HG03280 (cell line): ENCODE data around the gene LRP2.
"Not testable (repeated sequence)": the region's sequence is repeated elsewhere in the genome, so short reads cannot be mapped to it uniquely, and the experiment has no call there.

Experiments
- ATAC-seq: cut with Tn5 transposase; IDR thresholded peaks from one replicate; pipeline ENCODE4 v1.9.1; 2021; ENCODE audit warnings: mild to moderate bottlenecking, moderate library complexity; ENCODE audit not compliant: unreplicated experiment

The LRP2 gene

GRCh38 chr2:169348321-169349024 is 13.9 kb downstream of the LRP2 start:
- ATAC-seq, result no peak

DNA sequence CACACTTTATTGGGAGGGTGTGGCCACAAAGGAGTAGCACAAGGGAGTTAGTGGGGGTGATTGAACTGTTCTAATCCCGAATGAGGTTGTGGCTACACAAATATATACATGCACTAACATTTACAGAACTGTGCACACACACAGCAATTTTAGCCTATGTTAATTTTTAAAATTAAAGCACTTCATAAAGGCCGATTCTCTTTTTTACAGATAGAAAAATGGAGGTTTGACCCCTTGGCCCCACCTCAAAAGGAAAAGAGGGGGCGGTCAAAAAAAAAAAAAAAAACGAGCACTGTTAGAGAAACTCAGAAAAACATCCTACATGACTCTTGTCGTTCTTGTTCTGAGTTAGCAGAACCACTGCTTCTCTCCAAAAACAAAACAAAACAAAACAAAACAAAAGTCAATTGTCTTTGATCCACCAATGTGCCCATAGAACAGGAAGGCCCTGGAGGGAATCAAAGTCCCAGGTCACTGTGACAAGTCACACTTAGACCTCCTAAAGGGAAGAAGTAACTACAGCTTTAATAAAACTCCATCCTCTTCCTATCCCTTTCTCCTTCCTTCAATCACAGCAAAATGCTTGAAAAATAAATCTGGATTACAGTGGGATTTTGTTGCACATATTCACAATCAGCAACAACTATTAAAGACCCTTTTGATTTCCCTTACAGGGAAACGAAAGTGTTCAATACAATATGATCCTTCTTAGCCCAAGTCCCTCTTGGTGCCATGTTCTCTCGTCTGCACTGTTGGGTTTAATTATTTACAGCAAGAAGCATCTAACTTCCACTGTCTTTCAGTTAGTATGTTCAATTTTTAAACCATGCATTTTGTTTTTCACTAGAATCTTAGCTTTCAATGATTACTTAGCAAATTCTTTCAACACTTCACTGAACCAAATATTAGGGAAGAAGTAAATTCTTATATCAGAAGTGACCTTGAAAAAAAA is 16.6 kb downstream of the LRP2 start:
- ATAC-seq, result no peak

DNA sequence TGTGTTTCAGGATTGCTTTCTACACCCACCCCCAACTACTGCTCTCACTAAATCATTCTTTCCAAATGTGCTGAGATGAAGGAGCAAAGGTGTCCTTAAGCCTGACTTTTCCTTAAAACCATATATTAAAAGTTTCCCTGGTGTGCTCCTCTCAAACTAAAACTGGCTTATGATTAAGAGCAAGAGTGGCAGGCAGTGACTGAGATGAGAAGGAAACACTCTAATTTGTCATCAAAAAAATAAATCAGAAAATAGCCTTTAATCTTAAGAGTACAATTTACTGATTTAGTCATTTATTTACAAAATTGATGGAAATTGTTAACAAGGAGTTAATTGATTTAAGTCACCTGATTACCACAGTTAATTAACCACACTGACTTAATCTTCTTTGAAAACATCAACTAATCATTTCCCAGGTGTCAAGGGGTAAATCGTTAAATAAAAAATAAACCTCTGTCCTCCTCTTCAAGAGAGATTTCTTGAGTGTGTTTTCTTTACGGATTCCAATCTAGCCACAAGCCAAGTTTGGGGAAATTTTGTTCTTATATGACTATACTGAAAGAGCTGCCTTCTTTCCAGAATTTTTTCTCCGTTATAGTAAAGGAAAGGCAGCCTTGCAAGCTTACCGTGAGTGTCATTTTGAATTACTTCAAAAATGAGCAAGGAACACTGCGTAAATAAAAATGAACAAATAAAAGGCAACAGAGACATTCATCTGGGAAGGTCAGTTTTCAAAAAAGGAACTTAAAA is 17.4 kb downstream of the LRP2 start:
- no peak for ATAC-seq

DNA sequence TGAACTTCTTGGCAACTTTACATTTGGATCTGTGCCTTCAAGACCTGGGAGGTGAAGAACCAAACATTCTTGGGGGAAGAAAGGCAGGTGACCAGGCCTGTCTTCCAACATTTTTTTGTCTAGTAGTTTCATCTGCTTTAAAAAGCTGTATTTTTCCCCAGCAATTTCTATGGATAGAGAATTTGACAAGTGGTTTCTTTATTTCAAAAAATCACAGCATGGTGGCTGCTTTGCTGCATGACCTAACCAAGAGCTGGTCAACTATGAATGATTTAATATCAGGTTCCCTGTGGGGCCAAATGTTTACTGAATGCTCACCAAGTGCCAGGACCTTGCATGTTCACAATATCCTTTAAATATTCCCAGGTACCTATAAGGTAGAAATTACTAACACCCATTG is 19.1 kb downstream of the LRP2 start:
- no peak for ATAC-seq

GRCh38 chr2:169339657-169340056 is 22.7 kb downstream of the LRP2 start:
- ATAC-seq, result no peak

- no peak for ATAC-seq
Measured at GRCh38 chr2:169336695-169337094, 25.6 kb downstream of the LRP2 start.

- no peak for ATAC-seq
Measured at GRCh38 chr2:169330555-169331198, 31.7 kb downstream of the LRP2 start.

- ATAC-seq, result no peak
Measured at GRCh38 chr2:169329688-169330554, 32.4 kb downstream of the LRP2 start.

GRCh38 chr2:169328785-169329184 is 33.5 kb downstream of the LRP2 start:
- ATAC-seq, result no peak

DNA sequence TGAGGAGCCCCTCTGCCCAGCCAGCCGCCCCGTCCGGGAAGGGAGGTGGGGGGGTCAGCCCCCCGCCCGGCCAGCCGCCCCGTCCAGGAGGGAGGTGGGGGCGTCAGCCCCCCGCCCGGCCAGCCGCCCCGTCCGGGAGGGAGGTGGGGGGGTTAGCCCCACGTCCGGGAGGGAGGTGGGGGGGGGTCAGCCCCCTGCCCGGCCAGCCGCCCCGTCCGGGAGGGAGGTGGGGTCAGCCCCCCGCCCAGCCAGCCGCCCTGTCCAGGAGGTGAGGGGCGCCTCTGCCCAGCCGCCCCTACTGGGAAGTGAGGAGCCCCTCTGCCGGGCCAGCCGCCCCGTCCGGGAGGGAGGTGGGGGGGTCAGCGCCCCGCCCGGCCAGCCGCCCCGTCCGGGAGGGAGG is 34.5 kb downstream of the LRP2 start:
- not testable (repeated sequence) for ATAC-seq

DNA sequence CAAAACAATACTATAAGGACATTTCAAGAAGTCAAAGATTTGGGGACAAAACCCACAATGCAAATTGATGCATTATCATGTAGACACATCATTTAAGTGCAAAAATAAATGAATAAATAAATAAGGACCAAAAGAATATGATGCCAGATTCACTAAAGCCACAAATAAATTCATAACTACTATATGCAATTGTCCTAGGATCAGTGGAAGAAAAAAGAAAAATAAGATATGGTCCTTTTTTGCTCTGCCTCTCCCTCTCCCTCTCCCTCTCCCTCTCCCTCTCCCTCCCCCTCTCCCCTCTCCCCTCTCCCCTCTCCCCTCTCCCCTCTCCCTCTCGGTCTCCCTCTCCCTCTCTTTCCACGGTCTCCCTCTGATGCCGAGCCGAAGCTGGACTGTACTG is 36.4 kb downstream of the LRP2 start:
- ATAC-seq, result not testable (repeated sequence)

DNA sequence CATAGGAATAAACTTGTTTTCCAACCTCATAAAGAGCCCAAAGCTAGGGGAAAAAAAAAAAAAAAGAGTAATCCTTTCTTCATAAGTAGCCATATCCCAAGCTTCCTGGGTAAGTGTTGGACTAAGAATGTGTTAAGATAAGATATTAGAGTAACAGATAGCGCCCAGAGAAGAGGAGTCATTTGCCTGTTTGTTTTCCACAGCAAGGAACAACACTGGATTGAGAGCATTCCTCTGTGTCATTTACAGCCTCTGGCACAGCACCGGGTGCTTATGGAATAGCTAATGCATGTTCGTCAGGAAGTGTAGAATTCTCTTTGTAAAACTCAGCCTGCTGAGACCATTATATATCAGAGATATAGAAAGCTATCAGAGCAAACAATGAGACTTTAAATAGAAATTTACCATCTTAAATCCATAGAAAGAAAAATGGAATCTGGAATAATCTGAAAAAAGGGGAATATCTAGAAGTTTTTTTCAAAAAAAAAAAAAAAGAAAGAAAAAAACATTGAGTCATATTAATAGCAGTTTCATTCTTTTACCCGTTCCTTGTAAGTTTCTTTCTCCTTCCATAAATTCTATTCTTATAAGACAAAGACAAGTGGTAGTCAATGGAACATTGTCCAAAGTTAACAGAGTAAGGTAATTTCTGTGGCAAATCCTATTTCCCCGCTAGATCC is 37.6 kb downstream of the LRP2 start:
- ATAC-seq, result no peak

GRCh38 chr2:169323841-169324240 is 38.5 kb downstream of the LRP2 start:
- ATAC-seq, result no peak

- no peak for ATAC-seq
Measured at GRCh38 chr2:169320561-169320960, 41.8 kb downstream of the LRP2 start.

DNA sequence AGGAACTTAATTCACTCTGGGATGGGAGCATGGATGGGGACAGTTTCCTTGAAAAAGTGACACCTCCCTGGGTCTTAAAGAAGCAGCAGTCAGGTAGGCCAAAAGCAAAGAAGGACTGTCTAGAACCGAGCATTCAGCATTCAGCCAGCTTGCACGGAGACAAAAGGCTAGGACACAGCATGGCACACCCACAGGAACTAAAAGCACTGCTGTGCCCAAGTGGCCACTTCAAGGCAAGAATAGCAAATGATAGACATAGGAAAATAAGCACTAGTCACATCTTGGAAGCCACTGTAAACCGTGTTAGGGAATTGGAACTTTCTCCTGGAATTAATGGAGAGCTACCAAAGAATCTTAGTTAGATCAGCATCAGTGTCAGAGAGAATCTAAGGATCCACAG is 47.0 kb downstream of the LRP2 start:
- ATAC-seq, result no peak

GRCh38 chr2:169308349-169308748 is 54.0 kb downstream of the LRP2 start:
- ATAC-seq, result not testable (repeated sequence)

- ATAC-seq, result not testable (repeated sequence)
Measured at GRCh38 chr2:169304689-169305088, 57.6 kb downstream of the LRP2 start.

GRCh38 chr2:169303579-169304305 is 58.6 kb downstream of the LRP2 start:
- ATAC-seq, result no peak

- ATAC-seq, result no peak
Measured at GRCh38 chr2:169302364-169302763, 60.0 kb downstream of the LRP2 start.
